MCF 10A (cell line): ENCODE data around the gene ZNF735. TPM values are rescaled to one million over a fixed set of nuclear protein-coding genes. Genes with fewer than 3 reads are reported as not detected.

Experiments
- BruUV-seq: library from RNA; stranded (reverse); fragments of 400-500 nt; replicated peaks from 2 replicates; lab custom pipeline; 2021; lab: Mats Ljungman, UMichigan
- CTCF ChIA-PET: fragments of 300-600 bp; sonication (Branson Sonifier 250); formaldehyde crosslinking; extraction: SDS; loops from one replicate; lab custom pipeline; 2021; ENCODE audit warnings: antibody characterized with exemption, inconsistent platforms; lab: Yijun Ruan, JAX
- POLR2A ChIA-PET: fragments of 300-600, 350-650 bp; sonication (Branson Sonifier 250); formaldehyde crosslinking; extraction: SDS; loops from one replicate; lab custom pipeline; 2020; ENCODE audit warnings: antibody characterized with exemption, inconsistent platforms; lab: Yijun Ruan, JAX
- DNase-seq: peaks from one replicate; pipeline ENCODE4 v3.0.0-alpha.2; 2018; ENCODE audit not compliant: unreplicated experiment
- H3K27ac Mint-ChIP-seq: one replicate; pipeline ENCODE4 v1.8.0; 2022; ENCODE audit warnings: mild to moderate bottlenecking, low read depth, mixed read lengths; ENCODE audit not compliant: unreplicated experiment
- H3K27me3 Mint-ChIP-seq: one replicate; pipeline ENCODE4 v1.8.0; 2022; ENCODE audit warnings: mixed read lengths; ENCODE audit not compliant: insufficient read depth, unreplicated experiment
- H3K36me3 Mint-ChIP-seq: one replicate; pipeline ENCODE4 v1.8.0; 2022; ENCODE audit warnings: mild to moderate bottlenecking, moderate library complexity, mixed read lengths; ENCODE audit not compliant: insufficient read depth, unreplicated experiment
- H3K4me1 Mint-ChIP-seq: one replicate; pipeline ENCODE4 v1.8.0; 2022; ENCODE audit warnings: mixed read lengths; ENCODE audit not compliant: insufficient read depth, unreplicated experiment
- H3K4me3 Mint-ChIP-seq: one replicate; pipeline ENCODE4 v1.8.0; 2022; ENCODE audit warnings: mild to moderate bottlenecking, moderate library complexity, mixed read lengths; ENCODE audit not compliant: unreplicated experiment
- H3K9me3 Mint-ChIP-seq: one replicate; pipeline ENCODE4 v1.8.0; 2022; ENCODE audit warnings: mixed read lengths; ENCODE audit not compliant: unreplicated experiment
- intact Hi-C: fragments of 100-400 bp; cut with micrococcal nuclease; formaldehyde crosslinking; loops from 2 replicates; pipeline ENCODE4 v1.14.1; 2022
- total RNA-seq: library from RNA; stranded (reverse); gene quantifications from 2 replicates; pipeline ENCODE4 v1.2.3, GENCODE V29; 2022
- TF ChIP-seq, protein P1 (sequence below): fragments of 200-600 bp; IDR thresholded peaks from one replicate; pipeline ENCODE4 v1.8.0; 2022; ENCODE audit warnings: antibody characterized with exemption, mild to moderate bottlenecking; ENCODE audit not compliant: unreplicated experiment

The ZNF735 gene
- total RNA-seq, 1 experiment from 2014 or later, result not detected

DNA sequence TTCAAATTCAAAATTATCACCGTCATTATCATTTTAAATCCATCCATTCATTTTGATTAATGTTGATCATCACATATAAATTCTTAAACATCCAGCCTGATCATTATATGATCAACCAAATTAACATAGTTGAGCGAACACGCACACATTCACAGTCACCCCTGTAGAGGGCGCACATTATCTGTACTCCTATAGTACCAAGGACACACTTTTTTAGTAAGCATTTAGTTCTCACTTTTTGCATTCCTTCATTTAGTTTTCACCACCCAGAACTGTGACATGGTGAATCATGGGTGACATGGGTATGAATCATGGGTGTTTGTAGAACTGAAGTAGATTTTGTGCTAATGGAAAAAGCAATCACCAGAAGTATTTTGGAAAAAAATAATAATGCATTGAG, 26.0 kb upstream of the ZNF735 start:
- TF ChIP-seq, protein P1, sequence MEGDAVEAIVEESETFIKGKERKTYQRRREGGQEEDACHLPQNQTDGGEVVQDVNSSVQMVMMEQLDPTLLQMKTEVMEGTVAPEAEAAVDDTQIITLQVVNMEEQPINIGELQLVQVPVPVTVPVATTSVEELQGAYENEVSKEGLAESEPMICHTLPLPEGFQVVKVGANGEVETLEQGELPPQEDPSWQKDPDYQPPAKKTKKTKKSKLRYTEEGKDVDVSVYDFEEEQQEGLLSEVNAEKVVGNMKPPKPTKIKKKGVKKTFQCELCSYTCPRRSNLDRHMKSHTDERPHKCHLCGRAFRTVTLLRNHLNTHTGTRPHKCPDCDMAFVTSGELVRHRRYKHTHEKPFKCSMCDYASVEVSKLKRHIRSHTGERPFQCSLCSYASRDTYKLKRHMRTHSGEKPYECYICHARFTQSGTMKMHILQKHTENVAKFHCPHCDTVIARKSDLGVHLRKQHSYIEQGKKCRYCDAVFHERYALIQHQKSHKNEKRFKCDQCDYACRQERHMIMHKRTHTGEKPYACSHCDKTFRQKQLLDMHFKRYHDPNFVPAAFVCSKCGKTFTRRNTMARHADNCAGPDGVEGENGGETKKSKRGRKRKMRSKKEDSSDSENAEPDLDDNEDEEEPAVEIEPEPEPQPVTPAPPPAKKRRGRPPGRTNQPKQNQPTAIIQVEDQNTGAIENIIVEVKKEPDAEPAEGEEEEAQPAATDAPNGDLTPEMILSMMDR, result peak; percentile 11
- DNase-seq, result peak; percentile 2
- intact Hi-C loops, result no loop called here
- CTCF ChIA-PET, result no interaction called here
- no peak overlapping the region for H3K27ac Mint-ChIP-seq
- H3K4me1 Mint-ChIP-seq, result no peaks in the 10 kb centered on the region
- H3K4me3 Mint-ChIP-seq, result no peak overlapping the region
- no peaks in the 10 kb centered on the region for H3K27me3 Mint-ChIP-seq
- no TSS peak for BruUV-seq
- H3K36me3 Mint-ChIP-seq, result no peaks in the 10 kb centered on the region
- POLR2A ChIA-PET, result no interaction called here
- peaks cover 25% of the 10 kb centered on the region for H3K9me3 Mint-ChIP-seq

DNA sequence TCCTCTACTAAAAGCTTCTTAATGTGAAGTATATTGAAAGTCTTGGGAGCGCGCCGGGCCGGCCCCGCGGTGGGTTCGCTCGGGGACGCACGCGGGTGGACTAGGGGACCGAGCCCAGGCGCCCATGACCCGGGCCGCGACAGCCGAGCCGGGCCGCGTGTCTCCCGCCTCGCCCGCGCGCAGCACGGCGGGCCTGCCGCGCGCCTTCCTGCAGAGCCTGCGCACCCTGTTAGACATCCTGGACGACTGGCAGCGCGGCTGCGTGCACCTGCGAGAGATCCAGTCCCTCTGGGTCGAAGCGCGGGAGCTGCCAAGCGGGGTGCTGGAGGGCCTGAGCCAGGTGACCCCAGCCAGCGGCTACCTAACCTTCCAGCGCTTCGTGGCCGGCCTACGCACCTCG, 25.4 kb upstream of the ZNF735 start:
- BruUV-seq, result no TSS peak
- intact Hi-C loops, result no loop called here
- CTCF ChIA-PET, result interaction anchor here (0.6 kb wide), 1 partner anchor 1047 kb away, joined by 5 read pairs; no protein-coding TSS in a partner anchor

DNA sequence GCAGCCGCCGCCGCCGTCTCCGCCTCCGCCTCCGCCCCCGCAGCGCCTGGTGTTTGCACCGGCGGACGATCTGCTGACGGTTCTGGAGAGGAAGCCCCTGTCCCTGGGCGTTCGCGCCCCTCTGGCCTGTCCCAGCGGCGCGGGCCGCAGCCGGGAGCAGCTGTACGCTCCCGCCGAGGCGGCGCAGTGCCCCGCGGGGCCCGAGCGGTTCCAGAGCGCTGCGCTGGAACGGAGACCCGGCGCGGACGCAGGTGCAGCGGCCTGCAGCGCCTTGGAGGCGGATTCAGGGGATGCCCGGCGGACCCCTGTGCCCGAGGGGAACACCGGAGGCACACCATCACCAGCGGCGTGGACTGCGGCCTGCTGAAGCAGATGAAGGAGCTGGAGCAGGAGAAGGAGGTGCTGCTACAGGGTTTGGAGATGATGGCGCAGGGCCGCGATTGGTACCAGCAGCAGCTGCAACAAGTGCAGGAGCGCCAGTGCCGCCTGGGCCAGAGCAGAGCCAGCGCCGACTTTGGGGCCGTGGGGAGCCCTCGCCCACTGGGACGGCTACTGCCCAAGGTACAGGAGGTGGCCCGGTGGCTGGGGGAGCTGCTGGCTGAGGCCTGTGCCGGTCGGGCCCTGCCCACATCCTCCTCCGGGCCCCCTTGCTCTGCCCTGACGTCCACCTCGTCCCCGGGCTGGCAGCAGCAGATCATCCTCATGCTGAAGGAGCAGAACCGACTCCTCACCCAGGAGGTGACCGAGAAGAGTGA, 24.8 kb upstream of the ZNF735 start:
- ChIA-PET POLR2A (no interaction called here), CTCF (interaction anchor here (0.6 kb wide), 2 partner anchors 562 to 1048 kb away, joined by 3 to 5 read pairs; no protein-coding TSS in a partner anchor)
- intact Hi-C loops, result no loop called here
- no TSS peak for BruUV-seq
- Mint-ChIP-seq H3K4me1 (no peaks in the 10 kb centered on the region), H3K9me3 (peaks cover 25% of the 10 kb centered on the region), H3K27ac (no peak overlapping the region), H3K36me3 (no peaks in the 10 kb centered on the region), H3K4me3 (no peak overlapping the region), H3K27me3 (no peaks in the 10 kb centered on the region)
- no peak for DNase-seq
- TF ChIP-seq, protein P1, result no peak

More for the DNA sequence above, 25.4 kb upstream of the ZNF735 start:
- TF ChIP-seq, protein P1, result no peak
- H3K9me3 Mint-ChIP-seq, result peaks cover 25% of the 10 kb centered on the region
- no peaks in the 10 kb centered on the region for H3K27me3 Mint-ChIP-seq
- H3K36me3 Mint-ChIP-seq, result no peaks in the 10 kb centered on the region
- no peaks in the 10 kb centered on the region for H3K4me1 Mint-ChIP-seq
- no peak overlapping the region for H3K27ac Mint-ChIP-seq
- DNase-seq, result no peak
- H3K4me3 Mint-ChIP-seq, result no peak overlapping the region
- POLR2A ChIA-PET, result no interaction called here

DNA sequence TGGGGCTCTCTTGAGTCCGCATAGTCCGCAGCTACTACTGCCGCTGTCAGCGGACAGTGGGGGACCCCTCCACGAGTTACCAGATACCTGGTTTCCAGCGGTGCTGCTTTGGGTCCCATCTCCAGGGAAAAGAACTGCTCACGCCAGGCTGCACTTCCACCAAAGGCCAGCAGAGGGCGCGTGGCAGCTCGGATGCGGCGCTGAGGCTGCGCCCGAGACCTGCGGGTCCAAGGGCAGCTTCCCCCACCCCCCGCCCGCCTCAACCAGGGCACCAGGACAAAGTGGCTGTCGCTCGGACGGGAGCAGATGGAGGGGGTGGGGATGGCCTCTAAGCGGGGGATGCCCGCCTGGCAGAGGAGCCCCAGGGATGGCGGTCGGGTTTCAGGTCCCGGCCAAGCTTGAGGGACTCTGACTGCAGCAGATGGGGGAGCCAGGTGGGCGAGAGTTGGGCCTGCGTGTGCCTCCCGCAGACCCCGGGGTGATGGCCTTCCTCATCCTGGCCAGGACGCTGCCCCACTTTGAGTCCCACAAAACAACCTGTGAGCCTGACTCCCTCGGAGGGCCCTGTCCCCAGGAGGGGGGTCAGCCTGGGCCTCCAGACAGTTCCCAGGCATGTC, 23.8 kb upstream of the ZNF735 start:
- Mint-ChIP-seq H3K9me3 (peaks cover 25% of the 10 kb centered on the region), H3K27me3 (no peaks in the 10 kb centered on the region), H3K4me1 (no peaks in the 10 kb centered on the region), H3K4me3 (no peak overlapping the region), H3K36me3 (no peaks in the 10 kb centered on the region), H3K27ac (no peak overlapping the region)
- intact Hi-C loops, result no loop called here
- ChIA-PET CTCF (no interaction called here), POLR2A (no interaction called here)
- DNase-seq, result no peak
- TF ChIP-seq, protein P1, result peak; percentile 12
- no TSS peak for BruUV-seq
